Kidney (tissue), 14 donors: ENCODE measurements around the gene NEK1. TPM values are rescaled to one million over a fixed set of nuclear protein-coding genes. Genes with fewer than 3 reads are reported as not detected.
"Not testable (repeated sequence)": the region's sequence is repeated elsewhere in the genome, so short reads cannot be mapped to it uniquely, and the experiment has no call there.

Experiments
- DNase-seq, 5 donors: peaks; one replicate each; pipeline ENCODE4 v3.0.0-alpha.2; 2013 to 2020
- FAIRE-seq: peaks from 2 replicates; lab custom pipeline; 2012; peaks lifted over from hg19 to GRCh38; lab: Jason Lieb, UNC
- H3K27ac ChIP-seq, 2 donors: one replicate each; pipeline ENCODE4 v1.7.0; 2013; ENCODE audit warnings: low read depth in 2 of 2, low read length in 2 of 2, inconsistent platforms in 1 of 2
- H3K27me3 ChIP-seq: one replicate; pipeline ENCODE4 v1.7.1; 2013; ENCODE audit warnings: low read length, inconsistent platforms; ENCODE audit not compliant: control insufficient read depth, insufficient read depth
- H3K36me3 ChIP-seq, 3 donors: one replicate each; pipeline versions ENCODE4 v1.7.0 to v1.7.1; 2013; ENCODE audit warnings: low read length in 3 of 3, control low read depth in 1 of 3, inconsistent platforms in 1 of 3; ENCODE audit not compliant: insufficient read depth in 3 of 3, control insufficient read depth in 2 of 3
- H3K4me1 ChIP-seq, 3 donors: one replicate each; pipeline versions ENCODE4 v1.7.0 to v1.7.1; 2013; ENCODE audit warnings: low read length in 3 of 3, inconsistent platforms in 1 of 3, low read depth in 1 of 3; ENCODE audit not compliant: control insufficient read depth in 2 of 3, insufficient read depth in 2 of 3
- H3K4me3 ChIP-seq, 3 donors: one replicate each; pipeline versions ENCODE4 v1.7.0 to v1.8.1; 2013; ENCODE audit warnings: low read length in 3 of 3, control low read depth in 1 of 3, inconsistent platforms in 1 of 3
- H3K9ac ChIP-seq, 3 donors: one replicate each; pipeline versions ENCODE4 v1.7.0 to v1.7.1; 2013; ENCODE audit warnings: low read length in 3 of 3, control low read depth in 1 of 3, inconsistent platforms in 1 of 3
- H3K9me3 ChIP-seq, 3 donors: one replicate each; pipeline versions ENCODE4 v1.7.0 to v1.7.1; 2013; ENCODE audit warnings: low read length in 3 of 3, control low read depth in 1 of 3, inconsistent platforms in 1 of 3; ENCODE audit not compliant: control insufficient read depth in 2 of 3, insufficient read depth in 1 of 3
- intact Hi-C: fragments of 100-400 bp; cut with DNase I; formaldehyde crosslinking; loops from one replicate; pipeline ENCODE4 v1.11.1; 2022
- polyA plus RNA-seq: library from polyadenylated mRNA; stranded (reverse); fragments of 350-450 nt; fragmentation: Illumina TruSeq; extraction: RNeasy Lipid Tissue Mini Kit (QIAGEN cat#74804); gene quantifications from one replicate; pipeline ENCODE4 v1.2.3, GENCODE V29; 2014; ENCODE audit warnings: low read depth, low replicate concordance; ENCODE audit not compliant: insufficient read depth
- total RNA-seq: library from RNA; stranded (reverse); fragmentation: NEBNext Ultra II Directional; extraction: Animal tissue kit (Norgen Biotek cat#: 25700); gene quantifications from one replicate; pipeline ENCODE4 v1.2.1, GENCODE V29; 2021
- TF ChIP-seq, protein P1 (sequence below): IDR thresholded peaks from 3 replicates; pipeline ENCODE4 v1.5.1; 2012; ENCODE audit warnings: mild to moderate bottlenecking, moderate library complexity, borderline replicate concordance; ENCODE audit not compliant: insufficient read depth; ENCODE audit errors: extremely low read depth
- donor health status: control.
- donor health status: control.
- donor health status: control.
- donor health status: control.
- donor health status: control.
- donor health status: DM: yes; HTN: yes; CAD: no.
- donor health status: Normal renal cell carcinoma (clear cell type).

Gene NEK1
- total and polyA plus RNA-seq, 2 donors from 2014 or later: 5.6 to 15.3 TPM

DNA sequence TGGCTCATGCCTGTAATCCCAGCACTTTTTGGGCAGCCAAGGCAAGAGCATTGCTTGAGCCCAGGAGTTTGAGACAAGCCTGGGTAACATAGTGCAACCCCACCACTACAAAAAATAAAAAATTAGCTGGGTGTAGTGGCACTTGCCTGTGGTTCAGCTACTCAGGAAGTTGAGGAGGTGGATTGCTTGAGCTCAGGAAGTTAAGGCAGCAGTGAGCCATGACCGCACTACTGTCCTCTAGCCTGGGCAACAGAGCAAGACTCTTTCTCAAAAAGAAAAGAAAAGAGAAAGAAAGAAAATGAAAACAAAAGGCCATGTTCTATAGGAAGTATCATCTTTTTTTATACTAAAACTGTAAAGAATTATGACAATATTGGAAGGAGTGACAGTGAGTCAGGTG lies 38.5 kb downstream of the NEK1 start:
- Histone ChIP-seq H3K4me3 (no peak overlapping the region), H3K9ac (no peak overlapping the region), H3K9me3 (no peaks in the 10 kb centered on the region), H3K4me1 (no peaks in the 10 kb centered on the region), H3K36me3 (peaks cover 0 to 26% (median 6%) of the 10 kb centered on the region in 3 donors), H3K27ac (no peak overlapping the region), H3K27me3 (no peaks in the 10 kb centered on the region)
- intact Hi-C loops: no loop called here
- TF ChIP-seq, protein P1, sequence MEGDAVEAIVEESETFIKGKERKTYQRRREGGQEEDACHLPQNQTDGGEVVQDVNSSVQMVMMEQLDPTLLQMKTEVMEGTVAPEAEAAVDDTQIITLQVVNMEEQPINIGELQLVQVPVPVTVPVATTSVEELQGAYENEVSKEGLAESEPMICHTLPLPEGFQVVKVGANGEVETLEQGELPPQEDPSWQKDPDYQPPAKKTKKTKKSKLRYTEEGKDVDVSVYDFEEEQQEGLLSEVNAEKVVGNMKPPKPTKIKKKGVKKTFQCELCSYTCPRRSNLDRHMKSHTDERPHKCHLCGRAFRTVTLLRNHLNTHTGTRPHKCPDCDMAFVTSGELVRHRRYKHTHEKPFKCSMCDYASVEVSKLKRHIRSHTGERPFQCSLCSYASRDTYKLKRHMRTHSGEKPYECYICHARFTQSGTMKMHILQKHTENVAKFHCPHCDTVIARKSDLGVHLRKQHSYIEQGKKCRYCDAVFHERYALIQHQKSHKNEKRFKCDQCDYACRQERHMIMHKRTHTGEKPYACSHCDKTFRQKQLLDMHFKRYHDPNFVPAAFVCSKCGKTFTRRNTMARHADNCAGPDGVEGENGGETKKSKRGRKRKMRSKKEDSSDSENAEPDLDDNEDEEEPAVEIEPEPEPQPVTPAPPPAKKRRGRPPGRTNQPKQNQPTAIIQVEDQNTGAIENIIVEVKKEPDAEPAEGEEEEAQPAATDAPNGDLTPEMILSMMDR: no peak
- DNase-seq (no peak), FAIRE-seq (no peak)

DNA sequence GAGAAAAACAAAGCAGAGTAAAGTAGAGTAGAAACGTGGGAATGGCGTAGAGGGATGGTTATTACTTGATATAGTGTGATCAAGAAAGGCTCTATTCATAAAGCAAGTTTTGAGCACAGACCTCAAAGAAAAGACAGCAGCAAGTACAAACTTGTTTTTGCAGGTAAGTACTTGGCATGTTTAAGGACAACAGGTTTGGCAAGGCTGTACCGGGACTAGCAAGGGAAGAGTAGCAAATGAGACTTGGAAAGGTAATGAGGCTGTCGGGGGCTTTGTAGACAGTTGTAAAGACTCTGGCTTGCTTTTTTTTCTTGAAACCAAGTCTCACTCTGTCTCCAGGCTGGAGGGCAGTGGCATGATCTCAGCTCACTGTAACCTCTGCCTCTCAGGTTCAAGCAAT lies 40.9 kb downstream of the NEK1 start:
- FAIRE-seq: no peak
- no peak overlapping the region for H3K27ac ChIP-seq
- no peak for DNase-seq
- TF ChIP-seq, protein P1: no peak
- H3K36me3 ChIP-seq: peaks cover 0 to 26% (median 6%) of the 10 kb centered on the region in 3 donors
- H3K4me1 ChIP-seq: no peaks in the 10 kb centered on the region
- no peak overlapping the region for H3K4me3 ChIP-seq
- no peaks in the 10 kb centered on the region for H3K9me3 ChIP-seq
- intact Hi-C loops: no loop called here
- H3K9ac ChIP-seq: no peak overlapping the region
- no peaks in the 10 kb centered on the region for H3K27me3 ChIP-seq

DNA sequence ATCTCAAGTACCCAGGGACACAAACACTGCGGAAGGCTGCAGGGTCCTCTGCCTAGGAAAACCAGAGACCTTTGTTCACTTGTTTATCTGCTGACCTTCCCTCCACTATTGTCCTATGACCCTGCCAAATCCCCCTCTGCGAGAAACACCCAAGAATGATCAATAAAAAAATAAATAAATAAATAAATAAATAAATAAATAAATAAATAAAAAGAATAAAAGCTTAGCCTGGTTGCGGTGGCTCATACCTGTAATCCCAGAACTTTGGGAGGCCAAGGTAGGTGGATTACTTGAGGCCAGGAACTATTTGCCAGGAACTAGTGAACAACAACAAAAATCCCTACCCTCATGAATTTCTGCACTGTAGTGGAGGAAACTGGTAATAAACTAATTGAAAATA lies 41.4 kb downstream of the NEK1 start:
- H3K4me3 ChIP-seq, DNase-seq, H3K27me3 ChIP-seq, H3K27ac ChIP-seq, intact Hi-C loops, H3K9me3 ChIP-seq, FAIRE-seq, H3K9ac ChIP-seq, H3K4me1 ChIP-seq: not testable (repeated sequence)
- peaks cover 0 to 26% (median 5%) of the 10 kb centered on the region in 3 donors for H3K36me3 ChIP-seq

DNA sequence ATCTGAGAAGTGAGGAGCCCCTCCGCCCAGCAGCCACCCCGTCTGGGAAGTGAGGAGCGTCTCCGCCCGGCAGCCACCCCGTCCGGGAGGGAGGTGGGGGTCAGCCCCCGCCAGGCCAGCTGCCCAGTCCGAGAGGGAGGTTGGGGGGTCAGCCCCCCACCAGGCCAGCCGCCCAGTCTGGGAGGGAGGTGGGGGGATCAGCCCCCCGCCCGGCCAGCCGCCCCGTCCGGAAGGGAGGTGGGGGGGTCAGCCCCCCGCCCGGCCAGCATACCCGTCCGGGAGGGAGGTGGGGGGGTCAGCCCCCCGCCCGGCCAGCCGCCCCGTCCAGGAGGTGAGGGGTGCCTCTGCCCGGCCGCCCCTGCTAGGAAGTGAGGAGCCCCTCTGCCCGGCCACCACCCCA lies 42.1 kb downstream of the NEK1 start:
- FAIRE-seq, H3K9me3 ChIP-seq, H3K27me3 ChIP-seq, intact Hi-C loops, H3K9ac ChIP-seq, H3K4me3 ChIP-seq, H3K27ac ChIP-seq, H3K4me1 ChIP-seq: not testable (repeated sequence)
- peak in 1 of 5 donors; percentile 25 for DNase-seq
- H3K36me3 ChIP-seq: peaks cover 0 to 22% (median 2%) of the 10 kb centered on the region in 3 donors

DNA sequence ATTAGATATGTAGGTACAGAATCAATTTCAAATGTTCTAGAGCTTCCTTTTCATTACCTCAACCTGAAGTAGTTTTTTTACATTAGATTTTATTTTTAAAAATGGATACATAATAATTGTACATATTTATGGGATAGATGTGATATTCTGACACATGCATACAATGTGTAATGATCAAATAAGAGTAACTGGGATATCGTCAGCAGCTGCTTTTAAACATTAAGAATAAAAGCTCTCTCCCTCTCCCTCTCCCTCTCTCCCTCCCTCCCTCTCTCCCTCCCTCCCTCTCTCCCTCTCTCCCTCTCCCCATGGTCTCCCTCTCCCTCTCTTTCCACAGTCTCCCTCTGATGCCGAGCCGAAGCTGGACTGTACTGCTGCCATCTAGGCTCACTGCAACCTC lies 43.2 kb downstream of the NEK1 start:
- intact Hi-C loops: not testable (repeated sequence)

More for the DNA sequence above, 43.2 kb downstream of the NEK1 start:
- FAIRE-seq, H3K9me3 ChIP-seq, DNase-seq, H3K27ac ChIP-seq, H3K4me1 ChIP-seq, H3K27me3 ChIP-seq, H3K4me3 ChIP-seq, H3K9ac ChIP-seq: not testable (repeated sequence)
- peaks cover 0 to 16% (median 0%) of the 10 kb centered on the region in 3 donors for H3K36me3 ChIP-seq
